CD4-positive, alpha-beta T cell (primary cell): Measurements from ENCODE around the gene SLC35E2B. TPM values are rescaled to one million over a fixed set of nuclear protein-coding genes. Genes with fewer than 3 reads are reported as not detected.
"Not testable (repeated sequence)": the region's sequence is repeated elsewhere in the genome, so short reads cannot be mapped to it uniquely, and the experiment has no call there.

Experiments
- ATAC-seq: fragments of 200-7000 bp; cut with Tn5 transposase; one replicate; pipeline ENCODE4 v1.10.0; 2022; ENCODE audit warnings: mild to moderate bottlenecking; ENCODE audit not compliant: poor library complexity
- CTCF ChIA-PET: fragments of 350-600 bp; sonication (Branson Sonifier 250); formaldehyde crosslinking; loops from one replicate; lab custom pipeline; 2021; ENCODE audit warnings: antibody characterized with exemption, inconsistent platforms; lab: Charles Lee
- POLR2A ChIA-PET: fragments of 350-600 bp; sonication (Branson Sonifier 250); formaldehyde crosslinking; loops from one replicate; lab custom pipeline; 2021; ENCODE audit warnings: antibody characterized with exemption, inconsistent platforms; lab: Charles Lee
- DNase-seq, 14 experiments: peaks; one replicate each; pipeline ENCODE4 v3.0.0-alpha.2; 2013 to 2020; ENCODE audit warnings: mixed read lengths in 2 of 14
- H3K27ac ChIP-seq, 2 donors: one replicate each; pipeline versions ENCODE4 v1.5.1 to v1.7.0; 2013; ENCODE audit warnings: low read length in 2 of 2, low read depth in 1 of 2, mild to moderate bottlenecking in 1 of 2
- H3K27me3 ChIP-seq, 2 experiments: 1 replicate in 1 of 2; 2 replicates in 1 of 2; pipeline versions ENCODE4 v1.6.1 to v1.7.0; 2013; ENCODE audit warnings: low read length in 2 of 2, control low read depth in 1 of 2, mild to moderate bottlenecking in 1 of 2, moderate library complexity in 1 of 2; ENCODE audit not compliant: insufficient read depth in 2 of 2, control insufficient read depth in 1 of 2
- H3K36me3 ChIP-seq: one replicate; pipeline ENCODE4 v1.6.1; 2013; ENCODE audit warnings: low read length, control low read depth; ENCODE audit not compliant: insufficient read depth
- H3K4me1 ChIP-seq: one replicate; pipeline ENCODE4 v1.6.1; 2013; ENCODE audit warnings: low read length, control low read depth; ENCODE audit not compliant: insufficient read depth
- H3K4me3 ChIP-seq: one replicate; pipeline ENCODE4 v1.5.1; 2013; ENCODE audit warnings: mild to moderate bottlenecking, low read length, moderate library complexity
- H3K9me3 ChIP-seq, 2 experiments: 1 replicate in 1 of 2; 2 replicates in 1 of 2; pipeline versions ENCODE4 v1.6.1 to v1.7.0; 2013; ENCODE audit warnings: low read length in 2 of 2, mild to moderate bottlenecking in 2 of 2, control low read depth in 1 of 2, moderate library complexity in 1 of 2; ENCODE audit not compliant: control insufficient read depth in 1 of 2, insufficient read depth in 1 of 2
- H3K27ac Mint-ChIP-seq: one replicate; pipeline ENCODE4 v1.8.0; 2020; ENCODE audit warnings: mixed read lengths
- H3K27me3 Mint-ChIP-seq: one replicate; pipeline ENCODE4 v1.8.0; 2021; ENCODE audit warnings: mixed read lengths
- H3K36me3 Mint-ChIP-seq: one replicate; pipeline ENCODE4 v1.8.0; 2021; ENCODE audit warnings: low read depth, mixed read lengths
- H3K4me1 Mint-ChIP-seq: one replicate; pipeline ENCODE4 v1.8.0; 2021; ENCODE audit warnings: low read depth, mixed read lengths
- H3K4me3 Mint-ChIP-seq: one replicate; pipeline ENCODE4 v1.8.0; 2020; ENCODE audit warnings: mild to moderate bottlenecking, mixed read lengths
- H3K9me3 Mint-ChIP-seq: one replicate; pipeline ENCODE4 v1.8.0; 2020; ENCODE audit warnings: mixed read lengths
- intact Hi-C, 2 experiments: fragments of 100-400 bp; cut with DNase I in 1 of 2; cut with micrococcal nuclease in 1 of 2; formaldehyde crosslinking; loops; one replicate each; pipeline versions ENCODE4 v1.15.1 to v1.9.0; 2023 to 2025; cut with DNase I, micrococcal nuclease
- total RNA-seq, 174 experiments: library from RNA in 2 of 174; stranded (reverse) in 2 of 174; gene quantifications; one replicate each; pipeline ENCODE4 v1.2.3 and lab custom pipeline; 2021 to 2026
- TF ChIP-seq, protein P1 (sequence below): fragments of 200-600 bp; IDR thresholded peaks from one replicate; pipeline ENCODE4 v1.8.0; 2022; ENCODE audit warnings: antibody characterized with exemption, mild to moderate bottlenecking

SLC35E2B gene
- total RNA-seq, 2 experiments from 2014 or later = 43.9 to 45.3 TPM

DNA sequence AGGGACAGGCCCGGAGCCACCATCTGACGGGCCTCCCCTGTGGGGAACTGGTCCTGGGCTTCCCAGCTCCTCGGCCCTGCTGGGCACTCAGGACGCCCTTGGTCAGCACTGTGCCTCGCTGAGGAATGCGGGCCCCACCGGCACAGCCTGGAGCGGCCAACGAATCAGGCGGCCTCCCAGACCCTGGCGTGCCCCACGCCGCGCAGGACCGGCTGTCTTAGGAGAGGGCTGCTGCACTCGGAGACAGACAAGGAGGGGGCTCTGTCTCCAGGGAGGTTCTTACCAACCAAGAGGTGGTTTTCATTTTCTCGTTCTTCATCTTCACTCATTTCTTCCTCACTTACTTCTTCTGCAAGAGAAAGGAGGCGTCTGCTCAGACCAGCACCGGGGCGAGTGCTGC, 15.3 kb upstream of the SLC35E2B start:
- H3K4me1 ChIP-seq, H3K27me3 ChIP-seq, H3K27ac ChIP-seq, H3K27ac Mint-ChIP-seq, H3K4me3 Mint-ChIP-seq, H3K9me3 Mint-ChIP-seq, H3K9me3 ChIP-seq, H3K27me3 Mint-ChIP-seq, intact Hi-C loops, H3K36me3 Mint-ChIP-seq, CTCF ChIA-PET, H3K4me3 ChIP-seq, H3K4me1 Mint-ChIP-seq, POLR2A ChIA-PET, ATAC-seq: not testable (repeated sequence)
- DNase-seq = peak in 1 of 14 experiments; percentile 22
- peaks cover 10% of the 10 kb centered on the region for H3K36me3 ChIP-seq

DNA sequence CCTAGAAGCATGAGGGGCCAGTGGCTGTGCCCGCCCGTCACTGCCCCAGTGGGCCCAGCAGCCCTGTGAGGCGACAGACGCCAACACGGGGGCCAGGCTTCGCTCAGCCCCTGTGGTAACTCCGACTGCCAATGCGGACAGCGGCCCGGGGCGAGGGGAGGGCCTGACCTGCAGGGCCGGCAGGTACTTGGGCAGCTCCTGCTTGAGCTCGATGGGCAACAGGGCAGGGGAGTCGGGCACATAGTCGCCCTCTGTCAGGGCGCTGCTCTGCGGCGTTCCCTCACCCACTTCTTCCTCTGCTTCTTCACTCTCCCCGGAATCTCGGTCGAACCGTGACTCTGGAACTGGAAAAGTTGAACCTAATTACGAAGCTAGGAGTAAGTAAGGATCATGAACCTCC, 14.6 kb upstream of the SLC35E2B start:
- DNase-seq, H3K4me3 Mint-ChIP-seq, H3K27ac ChIP-seq, H3K27me3 Mint-ChIP-seq, H3K4me1 Mint-ChIP-seq, H3K4me1 ChIP-seq, H3K9me3 ChIP-seq, H3K9me3 Mint-ChIP-seq, H3K27me3 ChIP-seq, ATAC-seq, H3K36me3 Mint-ChIP-seq, intact Hi-C loops, H3K4me3 ChIP-seq, POLR2A ChIA-PET, CTCF ChIA-PET, H3K27ac Mint-ChIP-seq: not testable (repeated sequence)
- peaks cover 10% of the 10 kb centered on the region for H3K36me3 ChIP-seq

DNA sequence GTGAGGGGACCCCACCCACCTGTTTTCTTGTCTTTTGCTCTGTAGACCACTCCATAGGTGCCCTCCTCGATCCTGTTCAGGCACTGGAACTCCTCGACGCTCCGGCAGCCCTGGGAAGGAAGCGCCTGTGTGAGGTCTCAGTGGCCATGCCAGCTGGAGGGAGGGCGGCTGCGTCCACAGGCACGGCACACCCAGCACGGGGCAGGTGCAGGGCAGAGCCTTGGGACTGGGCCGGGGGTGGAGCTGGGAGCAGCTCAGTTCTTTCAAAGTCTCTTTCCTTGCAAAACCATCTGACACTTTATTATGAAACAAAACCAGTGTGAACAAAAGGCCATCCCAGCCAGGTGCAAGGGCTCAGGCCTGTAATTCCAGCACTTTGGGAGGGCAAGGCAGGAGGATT, 13.0 kb upstream of the SLC35E2B start:
- not testable (repeated sequence) for ATAC-seq

DNA sequence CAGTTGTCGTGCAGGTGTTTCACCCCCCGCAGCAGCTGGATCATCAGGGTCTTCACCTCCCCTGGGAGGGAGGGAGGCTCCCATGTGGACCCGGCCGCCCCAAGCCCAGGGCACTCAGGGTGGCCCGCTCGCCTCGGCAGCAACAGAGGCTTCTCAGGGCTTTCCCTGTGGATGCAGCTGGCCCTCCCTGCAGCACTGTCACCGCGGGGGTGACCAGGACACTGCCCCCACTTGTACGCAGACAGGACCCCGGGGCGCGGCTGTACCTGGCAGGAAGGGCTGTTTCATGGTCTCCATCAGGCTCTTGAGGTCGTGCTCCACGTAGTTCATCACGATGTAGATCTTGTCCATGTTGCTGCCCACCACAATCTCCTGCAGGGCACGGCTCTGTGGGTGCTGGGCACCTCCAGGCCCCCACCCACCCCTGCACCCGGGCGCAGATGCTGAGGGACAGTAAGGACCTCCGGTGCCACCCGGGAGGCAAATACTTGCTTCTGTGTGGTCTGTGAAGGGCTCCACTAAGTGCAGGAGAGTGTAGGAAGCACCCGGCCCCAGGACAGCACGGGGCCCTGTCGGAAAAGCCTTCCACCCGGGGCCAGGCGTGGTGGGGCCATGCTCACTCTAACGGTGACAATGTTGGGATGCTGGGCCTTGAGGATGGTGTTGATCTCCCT, 11.8 kb upstream of the SLC35E2B start:
- H3K27me3 Mint-ChIP-seq, intact Hi-C loops, ATAC-seq, H3K4me1 ChIP-seq, H3K36me3 Mint-ChIP-seq, CTCF ChIA-PET, H3K27me3 ChIP-seq, H3K9me3 ChIP-seq, H3K27ac ChIP-seq, H3K4me1 Mint-ChIP-seq, H3K9me3 Mint-ChIP-seq, POLR2A ChIA-PET, H3K4me3 ChIP-seq, H3K27ac Mint-ChIP-seq, H3K4me3 Mint-ChIP-seq: not testable (repeated sequence)
- H3K36me3 ChIP-seq = peaks cover 10% of the 10 kb centered on the region
- peak in 1 of 14 experiments; percentile 27 for DNase-seq

More for the DNA sequence above, 13.0 kb upstream of the SLC35E2B start:
- CTCF ChIA-PET, H3K4me3 ChIP-seq, DNase-seq, H3K4me3 Mint-ChIP-seq, H3K4me1 Mint-ChIP-seq, POLR2A ChIA-PET, H3K9me3 ChIP-seq, H3K9me3 Mint-ChIP-seq, H3K27me3 Mint-ChIP-seq, intact Hi-C loops, H3K27me3 ChIP-seq, H3K36me3 Mint-ChIP-seq, H3K4me1 ChIP-seq, H3K27ac Mint-ChIP-seq, H3K27ac ChIP-seq: not testable (repeated sequence)
- peaks cover 10% of the 10 kb centered on the region for H3K36me3 ChIP-seq

DNA sequence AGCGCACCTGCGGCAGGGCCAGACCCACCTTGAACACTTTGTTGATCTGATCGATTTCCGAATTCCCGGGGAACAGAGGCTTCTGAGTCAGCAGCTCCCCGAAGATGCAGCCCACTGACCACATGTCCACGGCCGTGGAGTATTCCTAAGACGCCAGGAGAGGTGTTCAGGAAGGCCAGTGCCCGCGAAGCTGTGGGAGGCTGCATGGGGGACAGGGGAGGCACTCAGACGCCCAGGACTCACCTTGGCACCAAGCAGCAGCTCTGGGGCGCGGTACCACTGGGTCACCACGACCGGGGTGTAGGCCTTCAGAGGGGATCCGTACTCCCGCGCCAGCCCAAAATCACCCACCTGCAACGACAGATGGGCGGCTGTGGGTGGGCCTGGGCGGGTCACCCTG, 11.2 kb upstream of the SLC35E2B start:
- Mint-ChIP-seq H3K4me1 (no peaks in the 10 kb centered on the region), H3K4me3 (no peak overlapping the region), H3K9me3 (no peaks in the 10 kb centered on the region), H3K36me3 (peaks cover 5% of the 10 kb centered on the region), H3K27ac (no peak overlapping the region), H3K27me3 (no peaks in the 10 kb centered on the region)
- Histone ChIP-seq H3K4me1 (no peaks in the 10 kb centered on the region), H3K36me3 (peaks cover 10% of the 10 kb centered on the region), H3K27me3 (no peaks in the 10 kb centered on the region), H3K4me3 (no peak overlapping the region), H3K9me3 (no peaks in the 10 kb centered on the region), H3K27ac (no peak overlapping the region)
- POLR2A ChIA-PET = no interaction called here
- CTCF ChIA-PET = no interaction called here
- intact Hi-C loops = no loop called here
- TF ChIP-seq, protein P1, sequence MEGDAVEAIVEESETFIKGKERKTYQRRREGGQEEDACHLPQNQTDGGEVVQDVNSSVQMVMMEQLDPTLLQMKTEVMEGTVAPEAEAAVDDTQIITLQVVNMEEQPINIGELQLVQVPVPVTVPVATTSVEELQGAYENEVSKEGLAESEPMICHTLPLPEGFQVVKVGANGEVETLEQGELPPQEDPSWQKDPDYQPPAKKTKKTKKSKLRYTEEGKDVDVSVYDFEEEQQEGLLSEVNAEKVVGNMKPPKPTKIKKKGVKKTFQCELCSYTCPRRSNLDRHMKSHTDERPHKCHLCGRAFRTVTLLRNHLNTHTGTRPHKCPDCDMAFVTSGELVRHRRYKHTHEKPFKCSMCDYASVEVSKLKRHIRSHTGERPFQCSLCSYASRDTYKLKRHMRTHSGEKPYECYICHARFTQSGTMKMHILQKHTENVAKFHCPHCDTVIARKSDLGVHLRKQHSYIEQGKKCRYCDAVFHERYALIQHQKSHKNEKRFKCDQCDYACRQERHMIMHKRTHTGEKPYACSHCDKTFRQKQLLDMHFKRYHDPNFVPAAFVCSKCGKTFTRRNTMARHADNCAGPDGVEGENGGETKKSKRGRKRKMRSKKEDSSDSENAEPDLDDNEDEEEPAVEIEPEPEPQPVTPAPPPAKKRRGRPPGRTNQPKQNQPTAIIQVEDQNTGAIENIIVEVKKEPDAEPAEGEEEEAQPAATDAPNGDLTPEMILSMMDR = no peak
- ATAC-seq (no peak), DNase-seq (peak in 1 of 14 experiments; percentile 33)

DNA sequence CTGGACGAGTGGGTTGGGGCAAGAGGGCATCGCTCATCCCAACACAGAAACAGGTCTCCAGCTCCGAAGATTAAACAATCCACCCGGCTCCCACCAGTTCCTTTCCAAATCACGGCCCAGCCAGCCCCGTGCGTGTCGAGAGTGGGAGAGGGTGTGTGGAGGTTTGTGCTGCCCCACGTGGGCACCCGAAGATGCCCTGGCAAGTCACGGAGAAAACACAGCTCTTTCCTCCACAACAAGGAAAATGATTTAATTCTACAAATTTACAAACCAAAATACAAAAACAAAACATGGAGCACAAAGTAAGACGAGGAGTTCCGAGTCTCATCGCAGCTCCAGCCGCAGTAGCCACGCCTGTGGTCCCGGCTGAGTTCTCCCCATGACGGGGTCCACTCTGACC, 9.9 kb upstream of the SLC35E2B start:
- POLR2A ChIA-PET, ATAC-seq, H3K4me3 Mint-ChIP-seq, H3K9me3 ChIP-seq, CTCF ChIA-PET, H3K4me3 ChIP-seq, H3K9me3 Mint-ChIP-seq, intact Hi-C loops, H3K27me3 Mint-ChIP-seq, H3K27ac Mint-ChIP-seq, H3K27ac ChIP-seq, DNase-seq, H3K27me3 ChIP-seq, H3K36me3 Mint-ChIP-seq, H3K4me1 ChIP-seq, H3K4me1 Mint-ChIP-seq: not testable (repeated sequence)
- H3K36me3 ChIP-seq = peaks cover 10% of the 10 kb centered on the region
